HG03354 (cell line): ENCODE measurements around the gene SH3BGRL2.

Source experiments
- ATAC-seq: cut with Tn5 transposase; IDR thresholded peaks from one replicate; pipeline ENCODE4 v1.9.1; 2021; ENCODE audit warnings: mild to moderate bottlenecking; ENCODE audit not compliant: unreplicated experiment, poor library complexity, severe bottlenecking

SH3BGRL2 gene

DNA sequence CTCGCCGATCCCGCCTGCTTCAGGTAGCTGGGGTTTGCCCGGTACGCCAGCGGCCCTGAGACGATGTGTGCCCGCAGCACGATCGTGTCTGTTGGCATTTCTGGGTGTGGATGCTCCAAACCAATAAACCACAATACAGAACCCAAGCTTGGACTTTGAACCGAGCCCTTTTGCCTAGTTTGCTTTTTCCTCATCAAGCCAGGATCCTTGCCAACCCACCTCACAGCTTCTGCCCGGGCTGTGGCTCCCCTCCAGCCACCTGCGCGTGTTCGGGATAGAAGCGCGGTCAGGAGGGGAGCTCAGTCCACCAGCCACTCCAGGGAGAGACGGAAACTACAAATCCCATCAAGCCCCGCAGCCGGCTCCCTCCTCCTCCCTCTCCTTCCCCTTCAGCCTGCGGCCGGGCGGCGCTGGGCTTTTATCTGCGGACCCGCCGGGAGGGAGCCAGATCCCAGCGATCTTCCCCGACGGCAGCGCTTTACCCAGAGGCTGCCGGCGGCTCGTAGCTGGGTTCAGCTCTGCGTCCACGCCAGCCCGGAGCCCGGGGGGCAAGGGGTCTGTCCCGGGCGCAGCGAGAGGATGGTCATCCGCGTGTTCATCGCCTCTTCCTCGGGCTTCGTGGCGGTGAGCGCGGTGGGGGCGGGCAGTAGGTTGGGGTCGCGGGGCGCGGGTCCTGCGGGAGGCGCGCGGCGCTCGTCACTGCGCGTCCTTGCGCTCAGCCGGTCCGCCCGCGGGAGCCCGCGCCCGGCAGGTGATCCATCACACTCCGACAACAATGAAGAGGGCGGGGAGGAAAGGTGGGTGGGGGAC lies at the start of gene SH3BGRL2:
TSS of gene SH3BGRL2 (plus strand) at position 447 of the 810 bp plus-strand sequence. CDS start at position 580, 133 bp downstream.
- ATAC-seq, result peak; percentile 78

DNA sequence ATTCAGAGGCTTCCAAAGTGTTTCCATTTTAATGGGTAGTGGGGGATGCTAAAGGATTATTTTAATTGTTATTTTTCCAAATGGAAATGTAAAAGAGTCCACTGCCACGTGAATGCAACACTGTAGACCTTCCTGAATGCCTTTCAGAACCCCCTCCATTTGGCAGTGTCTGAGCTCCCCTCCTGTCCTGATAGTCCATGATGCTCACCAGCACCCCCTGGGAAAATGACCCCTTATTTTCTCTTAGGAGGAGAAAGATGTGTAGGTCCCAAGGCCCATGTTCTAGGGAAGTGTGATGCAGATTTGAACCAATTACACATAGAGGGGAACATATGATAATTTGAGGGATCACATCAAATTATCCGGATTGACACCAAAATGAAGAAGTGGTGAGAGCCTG lies 46.8 kb upstream of the SH3BGRL2 start:
- no peak for ATAC-seq

DNA sequence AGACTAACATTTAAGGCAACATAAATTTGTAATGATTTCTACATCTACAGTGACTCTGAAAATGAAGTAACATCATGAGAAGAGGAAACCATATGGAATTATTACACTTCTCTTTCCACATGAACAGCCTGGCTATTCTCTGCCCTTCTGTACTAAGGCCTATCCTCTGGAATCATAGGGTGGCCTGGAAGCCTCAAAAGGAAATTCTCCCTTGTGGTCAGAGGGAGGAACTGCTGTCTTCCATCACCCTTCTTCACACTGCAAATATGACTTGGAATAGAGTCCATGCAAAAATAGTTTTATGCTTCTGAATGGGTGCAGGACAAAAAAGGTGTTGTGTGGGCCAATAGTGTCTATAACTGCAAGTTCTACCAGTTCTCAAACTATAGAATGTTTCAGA lies 44.6 kb upstream of the SH3BGRL2 start:
- peak; percentile 73 for ATAC-seq

DNA sequence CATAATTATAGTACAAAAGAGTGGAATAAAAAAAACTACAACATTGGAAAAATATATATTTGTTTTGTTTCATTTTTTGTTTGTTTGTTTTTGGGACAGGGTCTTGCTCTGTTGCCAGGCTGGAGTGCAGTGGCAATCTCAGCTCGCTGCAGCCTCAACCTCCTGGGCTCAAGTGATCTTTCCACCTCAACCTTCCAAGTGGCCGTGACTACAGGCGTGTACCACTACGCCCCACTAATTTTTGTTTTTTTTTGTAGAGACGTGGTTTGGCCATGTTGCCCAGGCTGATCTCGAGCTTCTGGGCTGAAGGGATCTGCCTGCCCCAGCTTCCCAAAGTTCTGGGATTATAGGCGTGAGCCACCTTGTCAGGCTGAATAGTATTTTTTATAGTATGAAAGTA lies 41.4 kb upstream of the SH3BGRL2 start:
- ATAC-seq, result no peak

DNA sequence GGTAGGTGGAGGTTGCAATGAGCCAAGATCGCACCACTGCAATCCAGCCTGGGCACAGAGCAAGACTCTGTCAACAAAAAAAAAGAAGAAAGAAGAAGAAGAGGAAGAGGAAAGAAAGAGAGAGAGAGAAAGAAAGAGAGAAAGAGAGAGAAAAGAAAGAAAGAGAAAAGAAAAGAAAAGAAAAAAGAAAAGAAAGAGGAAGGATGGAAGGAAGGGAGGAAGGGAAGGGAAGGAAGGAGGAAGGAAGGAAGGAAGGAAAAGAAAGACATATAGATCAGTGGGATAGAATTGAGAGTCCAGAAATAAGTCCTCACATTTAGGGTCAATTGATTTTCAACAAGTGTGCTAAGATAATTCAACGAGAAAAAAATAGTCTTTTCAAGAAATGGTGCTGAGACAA lies 34.0 kb upstream of the SH3BGRL2 start:
- no peak for ATAC-seq

DNA sequence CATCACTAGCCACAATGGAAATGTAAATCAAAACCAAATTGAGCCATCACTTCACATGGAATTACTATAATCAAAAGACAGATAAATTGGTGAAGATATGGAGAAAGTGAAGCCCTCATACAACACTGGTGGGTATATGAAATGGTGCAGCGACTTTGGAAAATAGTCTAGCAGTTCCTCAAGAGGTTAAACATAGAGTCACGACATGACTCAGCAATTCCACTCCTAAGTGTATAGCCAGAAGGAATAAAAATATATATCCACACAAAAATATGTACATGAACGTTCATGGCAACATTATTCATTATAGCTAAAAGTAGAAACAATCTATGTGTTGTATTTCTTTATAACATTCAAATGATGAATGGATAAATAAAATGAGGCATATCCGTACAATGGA lies 33.1 kb upstream of the SH3BGRL2 start:
- no peak for ATAC-seq

DNA sequence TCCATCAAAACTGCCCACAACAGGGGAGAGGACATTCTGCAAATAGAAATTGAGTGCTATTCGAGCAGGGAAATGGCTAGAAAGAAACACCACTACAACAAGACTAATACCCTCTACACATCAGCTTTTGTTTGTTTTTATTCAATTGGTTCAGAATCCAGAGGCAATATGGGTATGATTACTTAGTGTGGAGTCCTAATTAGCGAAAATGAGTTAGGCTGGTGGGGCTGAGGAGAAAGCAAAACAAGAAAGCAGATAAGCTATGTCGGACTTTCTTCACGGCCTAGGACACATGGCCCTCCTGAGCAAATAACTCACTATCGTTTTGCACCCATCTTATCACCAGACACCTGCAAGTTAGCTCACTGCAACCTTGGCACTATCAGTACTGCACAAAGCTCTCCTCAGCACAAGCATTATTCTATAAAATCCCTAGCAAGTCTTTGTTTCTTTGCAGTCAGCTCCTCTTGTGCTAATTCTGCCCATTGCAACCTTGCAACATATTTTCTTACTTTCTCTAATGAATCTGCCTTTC lies 31.3 kb upstream of the SH3BGRL2 start:
- ATAC-seq, result no peak

DNA sequence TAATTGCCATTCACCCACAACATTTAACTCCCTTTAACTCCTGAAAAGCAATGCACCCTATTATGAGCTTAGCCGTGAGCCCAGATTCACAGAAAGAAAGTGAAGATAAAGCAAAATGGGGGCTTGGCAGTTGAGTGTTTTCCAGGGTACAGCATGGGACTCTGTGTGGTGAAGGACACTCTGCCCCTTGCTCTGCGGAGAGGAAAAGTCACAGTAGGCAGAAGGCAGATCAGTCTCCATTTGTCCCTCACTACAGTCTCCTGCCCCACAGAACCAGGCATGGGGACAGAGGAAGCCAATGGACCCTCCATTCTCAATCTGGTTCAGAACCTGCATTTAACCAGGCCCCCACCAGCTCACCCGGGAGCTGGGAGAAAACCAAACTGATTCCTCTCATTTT lies 30.8 kb upstream of the SH3BGRL2 start:
- no peak for ATAC-seq

DNA sequence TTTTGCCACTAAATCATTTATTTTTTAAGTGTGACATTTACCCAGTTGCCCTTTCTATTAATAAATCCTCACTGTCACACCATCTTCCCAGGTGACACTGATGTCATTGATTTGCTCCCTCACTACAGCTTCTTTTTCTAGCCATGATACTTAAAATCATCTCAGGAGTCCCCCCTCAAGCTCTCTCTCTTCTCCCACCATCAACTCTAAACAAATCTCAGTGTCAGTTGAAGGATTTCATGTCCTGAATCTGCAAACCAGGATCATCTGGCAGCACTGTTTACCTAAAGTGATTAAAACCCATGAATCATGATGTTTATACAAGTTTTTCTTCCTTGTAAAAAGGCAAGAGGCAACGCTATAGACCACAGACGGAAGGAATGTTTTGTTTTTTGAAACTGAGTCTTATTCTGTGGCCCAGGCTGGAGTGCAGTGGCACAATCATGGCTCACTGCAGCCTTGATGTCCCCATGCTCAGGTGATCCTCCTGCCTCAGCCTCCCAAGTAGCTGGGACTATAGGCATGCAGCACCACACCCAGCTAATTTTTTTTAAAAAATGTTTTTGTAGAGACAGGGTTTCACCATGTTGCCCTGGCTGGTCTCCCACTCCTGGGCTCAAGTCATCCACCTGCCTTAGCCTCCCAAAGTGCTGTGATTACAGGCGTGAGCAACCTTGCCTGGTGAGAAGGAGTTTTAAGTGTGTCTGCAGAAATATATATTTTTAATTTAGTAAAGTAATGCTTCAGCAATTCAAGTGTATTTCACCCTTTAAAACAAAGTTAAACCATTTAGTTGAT lies 30.1 kb upstream of the SH3BGRL2 start:
- no peak for ATAC-seq

DNA sequence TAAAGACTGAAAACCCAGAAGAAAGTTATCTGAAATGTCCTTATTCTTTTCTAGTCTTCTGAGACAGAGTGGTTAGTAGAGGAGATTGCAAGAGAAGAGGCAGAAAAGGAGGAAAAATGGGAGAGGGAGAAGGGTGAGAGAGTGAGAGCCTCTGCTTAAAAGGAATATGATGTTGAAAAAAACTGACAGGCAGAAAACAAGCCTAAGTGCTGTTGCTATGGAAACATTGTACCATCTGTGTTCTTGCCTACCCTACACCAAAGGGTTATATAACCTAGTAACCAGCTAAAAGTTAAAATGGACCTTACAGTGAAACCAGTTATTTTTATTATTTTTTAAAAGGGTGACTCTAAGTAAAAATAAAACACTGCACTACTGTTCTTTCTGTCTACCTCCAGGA lies 28.3 kb upstream of the SH3BGRL2 start:
- ATAC-seq, result no peak

DNA sequence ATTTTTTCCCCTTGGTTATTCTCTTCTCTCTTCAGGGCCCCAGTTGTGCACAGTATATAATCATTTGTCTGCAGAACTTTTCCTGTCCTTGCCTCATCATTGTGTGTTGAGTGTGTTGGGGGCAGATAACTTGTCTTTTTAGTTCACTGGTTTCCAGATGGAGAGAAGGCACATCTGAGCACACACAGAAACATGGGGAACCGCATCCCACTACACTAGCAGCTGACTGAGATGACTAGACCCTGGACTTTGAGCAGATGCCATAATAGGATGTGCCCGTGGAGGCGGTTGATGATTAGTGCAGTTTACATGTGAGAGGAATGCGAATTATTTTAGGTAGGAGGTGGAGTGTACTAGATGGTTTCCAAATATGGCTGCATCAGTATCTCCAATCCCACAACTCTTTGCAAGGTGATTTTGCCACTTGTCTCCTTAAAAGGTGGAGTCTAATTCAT lies 26.5 kb upstream of the SH3BGRL2 start:
- ATAC-seq, result no peak

DNA sequence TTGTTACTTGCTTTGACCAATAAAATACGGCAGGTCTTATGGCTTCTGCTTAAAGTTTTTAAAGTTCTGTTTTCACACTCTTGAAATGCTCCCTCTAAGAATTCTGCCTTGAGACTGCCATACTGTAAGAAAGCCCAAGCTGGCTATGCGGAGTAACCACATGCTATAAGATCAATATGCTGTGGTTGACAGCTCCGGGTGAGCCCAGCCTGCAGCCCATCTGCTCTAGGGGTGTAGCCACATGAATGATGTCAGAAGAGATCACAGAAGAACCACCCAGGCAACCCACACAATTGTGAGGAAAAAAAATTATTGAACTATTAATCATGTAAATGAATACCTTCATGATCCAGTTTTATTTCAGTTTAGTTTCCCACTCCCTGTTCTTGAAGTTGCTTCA lies 26.1 kb upstream of the SH3BGRL2 start:
- no peak for ATAC-seq

DNA sequence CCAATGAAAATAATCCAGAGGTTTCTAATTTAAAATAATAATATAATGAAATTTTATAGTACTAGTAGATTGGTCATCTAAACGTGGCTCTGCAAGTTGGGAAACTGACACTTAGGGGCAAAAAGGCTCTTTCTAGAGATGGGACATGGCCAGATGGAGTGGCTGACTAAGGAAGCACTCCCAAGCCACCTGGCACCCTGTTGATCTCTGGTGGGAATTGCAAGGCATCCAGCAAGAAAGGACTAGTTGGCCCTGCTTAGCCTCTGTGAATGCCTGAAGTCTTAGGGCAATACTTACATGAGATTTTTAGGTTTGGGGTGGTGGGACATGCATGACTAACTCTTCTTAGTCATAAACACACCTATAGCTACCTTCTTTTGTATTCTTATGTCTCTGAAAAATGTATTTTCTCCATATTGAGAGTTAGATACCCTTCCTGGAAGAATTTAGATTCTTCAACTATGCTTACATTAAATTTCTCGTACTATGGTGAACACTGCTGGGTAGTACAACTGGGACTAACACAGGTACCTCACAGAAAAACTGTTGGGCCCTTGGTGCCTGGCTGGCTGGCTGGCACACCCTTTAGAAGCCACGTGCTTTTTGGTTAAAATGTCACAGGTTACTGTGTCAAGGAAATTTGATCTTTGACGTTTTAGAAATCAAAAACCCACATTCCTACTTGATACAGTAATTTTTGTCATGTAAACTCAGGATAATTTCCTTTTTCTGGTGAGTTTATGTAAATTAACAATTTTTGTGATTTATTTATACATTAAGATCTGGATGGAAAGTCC lies 25.0 kb upstream of the SH3BGRL2 start:
- ATAC-seq, result no peak

DNA sequence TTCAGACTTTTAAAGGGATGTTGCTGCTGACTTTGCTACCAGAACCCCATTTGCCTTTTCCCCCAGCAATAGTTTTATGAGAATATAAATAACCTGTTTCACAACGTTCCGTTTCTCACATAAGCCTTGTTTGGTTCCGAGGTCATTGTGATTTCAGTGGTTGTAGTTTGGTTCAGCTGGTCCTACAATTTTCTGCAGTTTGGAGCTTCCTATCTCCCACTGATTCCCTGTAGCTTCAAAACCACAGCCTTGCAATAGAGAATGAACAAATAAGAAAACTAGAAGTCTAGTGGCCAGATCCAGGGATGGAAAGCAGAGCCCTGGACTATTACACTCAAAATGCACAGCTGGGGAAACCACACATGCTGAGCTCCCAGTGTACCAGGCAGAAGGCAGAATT lies 24.1 kb upstream of the SH3BGRL2 start:
- no peak for ATAC-seq

DNA sequence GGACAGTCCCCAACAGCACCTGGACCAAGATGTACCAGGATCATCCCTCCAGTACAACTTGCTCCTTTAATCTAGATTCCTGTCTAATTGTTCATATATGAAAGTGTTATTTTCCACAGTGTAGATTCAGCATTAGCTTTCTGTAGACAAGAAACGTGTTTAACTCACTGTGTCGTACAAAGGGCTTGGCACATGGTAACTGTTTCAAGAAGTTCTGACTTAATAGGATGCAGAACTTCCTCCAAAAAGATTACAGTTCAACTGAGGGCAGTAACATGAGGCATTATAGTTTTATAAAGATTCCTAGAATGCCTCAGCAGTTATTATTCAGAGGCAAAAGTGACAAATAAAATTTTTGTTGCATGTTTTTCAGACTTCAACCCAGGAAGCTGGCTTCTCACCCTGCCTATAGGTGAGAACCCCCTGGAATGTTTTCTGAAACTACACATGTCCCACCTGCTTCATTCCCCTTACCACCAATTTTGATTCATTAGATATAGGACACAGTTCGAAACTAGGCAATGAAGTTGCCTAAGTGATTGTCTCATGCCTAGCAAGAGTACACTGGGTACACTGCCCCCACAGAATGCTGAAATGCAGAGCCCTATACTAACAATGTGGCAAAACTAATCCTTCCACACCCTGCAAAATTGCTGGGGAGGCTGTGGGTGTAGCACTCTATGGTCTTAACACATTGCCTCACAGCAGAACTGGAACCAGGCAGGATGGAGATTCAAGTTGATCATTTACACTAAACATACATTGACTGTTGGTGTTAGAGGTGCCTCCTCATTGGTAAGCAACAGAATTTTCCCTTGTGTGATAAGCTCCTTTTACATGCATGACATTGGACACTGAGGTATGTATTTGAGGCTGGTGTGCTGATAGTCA lies 22.6 kb upstream of the SH3BGRL2 start:
- no peak for ATAC-seq

DNA sequence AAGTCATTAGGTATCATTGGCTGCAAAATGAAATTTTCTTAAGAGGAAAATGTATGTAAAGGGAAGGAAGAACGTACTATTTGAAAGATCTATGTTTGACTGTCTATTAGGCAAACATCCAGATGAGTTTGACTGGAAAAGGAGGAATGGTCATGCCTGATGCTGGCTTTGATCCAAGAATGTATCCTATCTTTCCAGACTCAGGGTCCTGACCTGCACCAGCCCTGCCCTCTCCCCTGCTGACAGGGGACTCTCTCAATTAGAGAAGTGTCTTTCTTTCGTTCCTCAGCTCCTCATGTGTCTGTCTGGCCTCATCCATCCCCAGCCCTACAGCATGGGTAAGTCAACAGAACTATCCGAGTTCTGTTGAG lies 21.9 kb upstream of the SH3BGRL2 start:
- no peak for ATAC-seq

DNA sequence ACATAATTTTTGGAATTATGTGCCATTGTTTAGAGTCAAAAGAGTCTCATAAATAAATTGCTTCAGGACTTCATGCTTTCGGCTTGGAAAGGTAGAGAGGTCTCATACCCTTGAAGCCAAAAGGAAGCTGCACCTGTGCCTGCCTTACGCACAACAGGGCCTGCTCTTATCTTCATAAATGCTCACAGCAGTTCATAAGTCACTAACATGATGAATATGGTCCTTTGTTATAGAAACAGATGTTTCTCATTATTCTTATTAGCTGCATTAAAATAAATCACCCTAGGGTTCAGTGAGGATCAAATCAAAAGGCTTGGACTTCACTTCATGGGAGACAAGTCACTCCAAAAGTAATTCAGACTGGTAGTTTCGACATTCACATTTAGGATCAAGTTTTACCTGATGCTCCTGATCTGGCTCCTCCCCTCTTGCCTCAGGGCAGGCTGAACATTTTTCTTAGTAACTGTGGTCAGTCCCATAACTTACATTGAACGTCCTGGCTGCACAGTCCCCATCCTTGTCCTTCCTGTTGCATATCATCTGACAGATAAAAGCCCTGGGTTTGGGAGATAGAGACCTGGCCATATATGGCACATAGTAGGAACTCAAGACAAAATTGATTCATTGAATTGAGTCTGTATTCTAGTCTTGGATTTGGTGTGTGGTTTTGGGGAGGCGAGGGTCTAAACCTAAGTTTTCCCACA lies 20.7 kb upstream of the SH3BGRL2 start:
- no peak for ATAC-seq

DNA sequence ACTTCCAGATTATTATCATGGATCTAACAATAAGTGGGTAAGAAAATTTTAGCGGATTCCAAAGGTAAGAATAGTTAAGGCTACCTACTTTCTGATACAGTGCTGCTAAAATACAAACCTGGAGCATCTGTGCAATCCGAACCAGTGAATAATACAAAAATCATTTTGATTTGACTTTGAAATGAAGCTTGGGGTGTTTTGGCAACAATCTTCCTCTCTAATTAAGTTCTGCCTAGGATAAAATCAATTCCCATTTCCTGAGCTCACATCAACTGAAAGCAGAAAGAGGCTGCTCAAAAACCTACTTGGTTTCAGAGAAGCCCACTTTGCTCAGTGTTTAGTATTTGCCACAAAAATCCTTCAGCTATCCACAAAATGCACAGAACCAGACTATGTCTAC lies 18.7 kb upstream of the SH3BGRL2 start:
- no peak for ATAC-seq

DNA sequence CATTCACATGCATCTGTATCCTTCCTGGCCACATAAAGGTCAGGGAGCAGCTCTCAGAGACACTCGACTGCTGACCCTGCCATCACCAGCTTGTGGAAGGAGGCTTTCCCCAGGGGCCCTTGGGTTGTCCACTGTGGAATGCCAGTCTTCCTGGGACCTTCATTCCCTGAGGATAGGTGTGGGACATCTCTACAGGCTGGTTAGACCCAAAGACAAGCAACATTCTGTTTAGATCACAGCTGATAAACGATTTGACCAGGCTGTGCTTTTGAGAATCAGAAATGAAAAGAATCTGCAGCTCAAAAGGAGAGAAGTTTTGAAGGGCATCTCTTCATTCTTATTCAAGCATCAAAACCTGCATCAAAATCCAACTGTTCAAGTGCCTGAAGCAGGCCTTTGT lies 18.2 kb upstream of the SH3BGRL2 start:
- no peak for ATAC-seq
